Measurements from ENCODE around the gene YTHDC1.

The YTHDC1 gene

DNA sequence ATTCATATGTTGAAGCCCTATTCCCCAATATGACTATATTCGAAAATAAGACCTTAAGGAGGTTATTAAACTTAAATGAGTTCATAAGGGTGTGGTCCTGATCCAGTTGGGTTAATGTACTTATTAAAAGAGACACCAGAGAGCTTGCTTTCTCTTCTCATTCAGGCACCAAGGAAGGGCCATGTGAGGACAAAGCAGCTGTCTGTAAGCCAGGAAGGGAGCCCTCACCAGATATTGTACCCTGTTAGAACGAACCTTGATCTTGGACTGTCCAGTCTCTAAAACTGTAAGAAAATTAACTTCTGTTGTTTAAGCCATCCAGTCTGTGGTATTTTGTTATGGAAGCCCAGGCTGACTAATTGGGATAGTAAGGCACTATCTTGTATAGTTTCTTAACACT lies 9.1 kb upstream of the YTHDC1 start:
- H3K27me3 ChIP-seq (replicated peaks; ENCODE audit: control insufficient read depth, insufficient read depth, low read length): no peaks in the 10 kb centered on the region
- TF ChIP-seq, protein P1, sequence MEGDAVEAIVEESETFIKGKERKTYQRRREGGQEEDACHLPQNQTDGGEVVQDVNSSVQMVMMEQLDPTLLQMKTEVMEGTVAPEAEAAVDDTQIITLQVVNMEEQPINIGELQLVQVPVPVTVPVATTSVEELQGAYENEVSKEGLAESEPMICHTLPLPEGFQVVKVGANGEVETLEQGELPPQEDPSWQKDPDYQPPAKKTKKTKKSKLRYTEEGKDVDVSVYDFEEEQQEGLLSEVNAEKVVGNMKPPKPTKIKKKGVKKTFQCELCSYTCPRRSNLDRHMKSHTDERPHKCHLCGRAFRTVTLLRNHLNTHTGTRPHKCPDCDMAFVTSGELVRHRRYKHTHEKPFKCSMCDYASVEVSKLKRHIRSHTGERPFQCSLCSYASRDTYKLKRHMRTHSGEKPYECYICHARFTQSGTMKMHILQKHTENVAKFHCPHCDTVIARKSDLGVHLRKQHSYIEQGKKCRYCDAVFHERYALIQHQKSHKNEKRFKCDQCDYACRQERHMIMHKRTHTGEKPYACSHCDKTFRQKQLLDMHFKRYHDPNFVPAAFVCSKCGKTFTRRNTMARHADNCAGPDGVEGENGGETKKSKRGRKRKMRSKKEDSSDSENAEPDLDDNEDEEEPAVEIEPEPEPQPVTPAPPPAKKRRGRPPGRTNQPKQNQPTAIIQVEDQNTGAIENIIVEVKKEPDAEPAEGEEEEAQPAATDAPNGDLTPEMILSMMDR (IDR thresholded peaks at IDR 0.05; ENCODE audit: insufficient read depth, low read length, poor library complexity, severe bottlenecking): no peak
- no peaks in the 10 kb centered on the region for H3K36me3 ChIP-seq (ENCODE audit: control insufficient read depth, insufficient read depth, low read length)
- DNase-seq (ENCODE audit: extremely low read depth, insufficient read length): no peak
- H3K4me3 ChIP-seq (replicated peaks; ENCODE audit: low read depth, low read length): no peak overlapping the region

DNA sequence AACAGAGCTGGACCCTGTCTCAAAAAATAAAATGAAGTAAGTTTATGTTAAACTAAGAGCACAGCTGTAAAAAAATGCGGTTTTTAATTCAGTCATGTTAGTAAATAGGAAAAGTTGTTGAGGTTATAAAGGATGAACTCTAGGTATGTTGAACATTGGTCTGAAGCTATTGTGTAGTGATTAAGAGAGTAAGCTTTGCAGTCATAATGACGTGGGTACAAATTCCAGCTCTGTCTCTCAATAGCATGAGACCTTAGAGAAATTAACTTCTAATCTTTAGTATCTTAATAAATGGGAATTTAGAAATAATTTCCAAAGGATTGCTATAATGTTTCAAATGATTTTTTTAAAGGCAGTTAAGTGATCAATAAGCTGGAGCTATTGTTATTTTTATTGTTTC lies 2.9 kb upstream of the YTHDC1 start:
- Histone ChIP-seq H3K27me3 (replicated peaks; ENCODE audit: control insufficient read depth, insufficient read depth, low read length) (no peaks in the 10 kb centered on the region), H3K36me3 (ENCODE audit: control insufficient read depth, insufficient read depth, low read length) (no peaks in the 10 kb centered on the region), H3K4me3 (replicated peaks; ENCODE audit: low read depth, low read length) (no peak overlapping the region)
- TF ChIP-seq, protein P1 (IDR thresholded peaks at IDR 0.05; ENCODE audit: insufficient read depth, low read length, poor library complexity, severe bottlenecking): no peak
- DNase-seq (ENCODE audit: extremely low read depth, insufficient read length): no peak

- TF ChIP-seq, protein P1 (IDR thresholded peaks at IDR 0.05; ENCODE audit: insufficient read depth, low read length, poor library complexity, severe bottlenecking): no peak
- peak overlapping the region; percentile 90 for H3K4me3 ChIP-seq (replicated peaks; ENCODE audit: low read depth, low read length)
- DNase-seq (ENCODE audit: extremely low read depth, insufficient read length): no peak
- H3K27me3 ChIP-seq (replicated peaks; ENCODE audit: control insufficient read depth, insufficient read depth, low read length): no peaks in the 10 kb centered on the region
- no peaks in the 10 kb centered on the region; the same call in 1 of the 2 replicates for H3K36me3 ChIP-seq (ENCODE audit: control insufficient read depth, insufficient read depth, low read length)
Observed at GRCh38 chr4:68349279-68349648, 626 bp downstream of the YTHDC1 start.

DNA sequence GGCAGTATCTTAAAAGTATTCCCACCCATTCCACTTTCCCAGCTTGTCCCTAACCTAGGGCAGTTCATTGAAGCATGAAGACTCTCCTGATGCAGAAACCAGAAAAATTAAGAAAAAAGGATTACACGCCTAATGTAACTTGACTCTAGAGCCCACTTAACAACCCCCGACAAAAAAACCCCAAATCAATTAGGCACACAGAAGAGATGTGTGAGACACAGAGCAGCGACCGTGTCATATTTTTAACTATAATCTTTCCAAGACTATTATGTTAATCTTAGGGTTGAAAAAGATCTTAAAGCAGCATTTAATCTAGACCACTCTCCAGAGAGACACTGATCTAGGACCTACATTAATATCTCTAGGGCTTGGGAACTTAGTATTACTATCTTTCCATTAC lies 1.3 kb downstream of the YTHDC1 start:
- Histone ChIP-seq H3K36me3 (ENCODE audit: control insufficient read depth, insufficient read depth, low read length) (no peaks in the 10 kb centered on the region; the same call in 1 of the 2 replicates), H3K4me3 (replicated peaks; ENCODE audit: low read depth, low read length) (peak overlapping the region; percentile 90), H3K27me3 (replicated peaks; ENCODE audit: control insufficient read depth, insufficient read depth, low read length) (no peaks in the 10 kb centered on the region)
- no peak for DNase-seq (ENCODE audit: extremely low read depth, insufficient read length)
- TF ChIP-seq, protein P1 (IDR thresholded peaks at IDR 0.05; ENCODE audit: insufficient read depth, low read length, poor library complexity, severe bottlenecking): no peak

DNA sequence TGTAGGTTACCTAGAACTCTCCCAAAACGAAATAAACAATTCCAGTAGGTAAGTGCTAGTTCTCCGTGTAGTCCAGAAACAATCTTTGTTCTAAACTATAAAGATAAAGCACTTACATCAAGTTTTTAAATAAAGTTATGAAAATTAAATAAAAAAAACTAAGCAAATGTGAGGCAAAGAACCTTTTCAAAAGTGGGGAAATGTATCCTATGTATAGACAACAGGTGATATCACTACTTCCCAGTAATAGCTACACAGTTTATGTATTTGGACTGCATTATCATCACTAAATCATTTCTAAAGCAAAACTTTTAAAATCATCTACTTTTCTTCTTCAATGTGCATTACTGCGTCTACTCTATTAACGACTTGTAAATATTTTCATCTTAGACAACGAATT lies 2.0 kb downstream of the YTHDC1 start:
- peak overlapping the region; percentile 90 for H3K4me3 ChIP-seq (replicated peaks; ENCODE audit: low read depth, low read length)
- TF ChIP-seq, protein P1 (IDR thresholded peaks at IDR 0.05; ENCODE audit: insufficient read depth, low read length, poor library complexity, severe bottlenecking): no peak
- H3K36me3 ChIP-seq (ENCODE audit: control insufficient read depth, insufficient read depth, low read length): no peaks in the 10 kb centered on the region; the same call in 1 of the 2 replicates
- no peak for DNase-seq (ENCODE audit: extremely low read depth, insufficient read length)
- H3K27me3 ChIP-seq (replicated peaks; ENCODE audit: control insufficient read depth, insufficient read depth, low read length): no peaks in the 10 kb centered on the region

DNA sequence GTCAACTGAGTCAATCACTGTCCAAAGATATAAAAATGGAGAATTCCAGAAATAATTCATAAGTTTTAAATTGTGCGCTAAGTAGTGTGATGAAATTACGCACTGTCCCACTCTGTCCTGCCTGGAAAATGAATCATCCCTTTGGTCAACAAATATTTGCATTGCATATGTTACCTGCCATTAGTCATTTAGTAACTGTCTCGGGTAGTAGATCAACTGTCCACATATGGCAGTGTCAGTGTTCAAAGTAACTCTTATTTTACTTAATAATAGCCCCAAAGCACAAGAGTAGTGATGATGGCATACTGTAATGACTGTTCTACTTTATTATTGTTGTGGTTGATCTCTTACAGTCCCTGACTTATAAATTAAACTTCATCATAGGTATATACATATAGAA lies 3.4 kb downstream of the YTHDC1 start:
- Histone ChIP-seq H3K27me3 (replicated peaks; ENCODE audit: control insufficient read depth, insufficient read depth, low read length) (no peaks in the 10 kb centered on the region), H3K36me3 (ENCODE audit: control insufficient read depth, insufficient read depth, low read length) (no peaks in the 10 kb centered on the region; the same call in 1 of the 2 replicates), H3K4me3 (replicated peaks; ENCODE audit: low read depth, low read length) (no peak overlapping the region)
- DNase-seq (ENCODE audit: extremely low read depth, insufficient read length): no peak
- TF ChIP-seq, protein P1 (IDR thresholded peaks at IDR 0.05; ENCODE audit: insufficient read depth, low read length, poor library complexity, severe bottlenecking): no peak
